SK-N-MC (cell line): ENCODE results near the gene ITGBL1.

Experiments
- EZH2 ChIP-seq: fragments of 200-600 bp; sonication (generic); IDR thresholded peaks from one replicate; pipeline ENCODE4 v1.6.1; 2017; ENCODE audit warnings: antibody characterized with exemption
- FOXP2 ChIP-seq: optimal IDR thresholded peaks from 2 replicates; pipeline ENCODE3; 2011; ENCODE audit warnings: mild to moderate bottlenecking, moderate library complexity; ENCODE audit not compliant: insufficient read depth; ENCODE audit errors: extremely low read length, control extremely low read depth
- POLR2AphosphoS5 ChIP-seq: IDR thresholded peaks from 2 replicates; pipeline ENCODE4 v1.6.1; 2012; ENCODE audit warnings: mild to moderate bottlenecking, low read depth, low read length, borderline replicate concordance

GRCh38 chr13:101527130-101527529 lies 74.7 kb downstream of the ITGBL1 start:
- TF ChIP-seq EZH2: no peak
- TF ChIP-seq POLR2AphosphoS5: no peak
- TF ChIP-seq FOXP2: no peak
